ENCODE results near the gene PER3. TPM values are rescaled to one million over a fixed set of nuclear protein-coding genes. Genes with fewer than 3 reads are reported as not detected.

Gene PER3
- total RNA-seq, 1 donor from 2014 or later, result 20.4 TPM

GRCh38 chr1:7862211-7863060 is 78.3 kb downstream of the PER3 start:
- intact Hi-C loops (cut with micrococcal nuclease), result no loop called here
- no peak for DNase-seq
- no peak for ATAC-seq

- DNase-seq (no peak), ATAC-seq (no peak)
- intact Hi-C loops (cut with micrococcal nuclease), result no loop called here
Measured at GRCh38 chr1:7863756-7864328, 79.8 kb downstream of the PER3 start.

DNA sequence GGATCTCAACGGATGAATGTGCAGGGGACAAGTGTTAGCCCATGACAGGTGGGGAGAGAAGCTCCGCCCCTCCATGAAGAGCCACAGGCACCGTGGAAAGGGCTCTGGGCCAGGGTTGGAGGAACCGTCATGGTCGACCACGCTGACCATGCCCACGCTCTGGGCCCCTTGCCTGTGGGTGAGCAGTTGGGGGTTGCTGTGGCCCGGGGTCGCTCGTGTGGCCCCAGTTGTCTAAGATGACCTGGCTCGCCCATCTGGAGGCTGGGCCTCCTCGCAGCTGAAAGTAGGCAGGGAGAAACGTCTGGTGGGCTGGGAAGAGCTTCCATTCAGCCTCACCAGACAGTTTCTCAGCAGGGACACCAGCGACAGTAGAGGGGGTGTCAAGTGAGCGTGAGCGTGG is 81.9 kb downstream of the PER3 start:
- intact Hi-C loops (cut with micrococcal nuclease), result no loop called here
- ATAC-seq (no peak), DNase-seq (no peak)

GRCh38 chr1:7868070-7868780 is 84.1 kb downstream of the PER3 start:
- intact Hi-C loops (cut with micrococcal nuclease), result no loop called here
- DNase-seq (no peak), ATAC-seq (no peak)

- ATAC-seq, result no peak
- DNase-seq, result no peak
- intact Hi-C loops (cut with micrococcal nuclease), result no loop called here
Measured at GRCh38 chr1:7869136-7869920, 85.2 kb downstream of the PER3 start.

- intact Hi-C loops (cut with micrococcal nuclease), result no loop called here
- no peak for DNase-seq
- no peak for ATAC-seq
Measured at GRCh38 chr1:7871136-7871535, 87.0 kb downstream of the PER3 start.

GRCh38 chr1:7873801-7874795 is 90.0 kb downstream of the PER3 start:
- ATAC-seq (no peak), DNase-seq (no peak)
- intact Hi-C loops (cut with micrococcal nuclease), result no loop called here

DNA sequence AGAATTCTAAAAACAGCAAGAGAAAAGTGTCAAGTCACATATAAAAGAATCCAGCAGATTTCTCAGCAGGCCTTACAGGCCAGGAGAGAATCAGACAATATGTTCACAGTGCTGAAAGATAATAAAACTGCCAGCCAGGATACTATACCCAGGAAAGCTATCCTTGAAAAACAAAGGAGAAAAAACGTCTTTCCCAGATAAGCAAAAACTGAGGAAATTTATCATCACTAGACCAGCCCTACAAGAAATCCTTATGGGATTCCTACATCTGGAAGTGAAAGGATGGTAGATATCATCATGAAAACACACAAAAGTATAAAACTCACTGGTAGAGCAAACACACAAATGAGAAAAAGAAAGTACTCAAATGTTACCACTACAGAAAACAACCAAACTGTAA is 93.9 kb downstream of the PER3 start:
- DNase-seq, result no peak
- no peak for ATAC-seq
- intact Hi-C loops (cut with micrococcal nuclease), result no loop called here

- intact Hi-C loops (cut with micrococcal nuclease), result no loop called here
- ATAC-seq, result no peak
- no peak for DNase-seq
Measured at GRCh38 chr1:7879228-7879627, 95.1 kb downstream of the PER3 start.

- DNase-seq (no peak), ATAC-seq (no peak)
- intact Hi-C loops (cut with micrococcal nuclease), result no loop called here
Measured at GRCh38 chr1:7884757-7885156, 100.7 kb downstream of the PER3 start.

DNA sequence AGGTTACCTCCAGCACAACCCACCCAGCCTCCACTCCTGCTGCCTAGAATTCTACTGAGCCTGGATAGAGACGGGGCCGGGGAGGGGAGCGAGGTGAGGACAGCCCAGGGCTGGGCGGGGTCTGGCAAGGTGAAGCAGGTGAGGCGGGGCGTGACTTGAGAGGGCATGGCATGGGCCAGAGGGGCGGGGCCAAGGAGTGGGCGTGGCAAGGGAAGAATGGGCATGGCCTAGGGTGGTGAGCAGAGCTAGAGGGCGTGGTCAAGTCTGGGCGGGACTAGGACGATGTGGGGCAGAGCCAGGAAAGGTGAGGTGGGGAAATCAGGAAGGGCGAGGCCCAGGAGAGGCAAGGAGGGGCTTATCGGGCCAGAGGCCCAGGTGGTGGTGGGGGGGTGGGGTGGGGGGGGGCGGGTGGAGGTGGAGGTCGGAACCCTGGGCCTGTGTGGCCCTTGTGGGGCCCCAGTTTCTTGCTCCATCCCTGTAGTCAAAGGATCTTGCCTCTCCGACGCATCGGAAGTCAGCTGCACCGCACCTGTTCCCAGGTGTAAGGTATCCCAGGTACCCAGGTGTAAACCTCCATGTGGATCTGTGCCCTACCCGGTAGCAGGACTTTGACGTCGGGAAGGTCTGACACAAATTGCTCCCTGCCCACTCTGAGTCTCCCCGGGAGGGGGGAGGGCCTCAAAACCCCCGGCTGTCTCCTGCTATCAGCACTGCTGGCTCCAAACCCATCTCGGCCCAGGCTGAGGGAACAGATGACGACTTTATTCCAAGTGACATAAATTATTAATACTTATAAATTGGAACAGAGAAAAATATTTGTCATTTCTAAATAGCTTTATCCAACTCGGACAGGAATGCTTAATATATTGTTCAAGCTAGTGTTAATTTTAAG is 101.7 kb downstream of the PER3 start:
- ATAC-seq, result no peak
- no peak for DNase-seq
- intact Hi-C loops (cut with micrococcal nuclease), result no loop called here

DNA sequence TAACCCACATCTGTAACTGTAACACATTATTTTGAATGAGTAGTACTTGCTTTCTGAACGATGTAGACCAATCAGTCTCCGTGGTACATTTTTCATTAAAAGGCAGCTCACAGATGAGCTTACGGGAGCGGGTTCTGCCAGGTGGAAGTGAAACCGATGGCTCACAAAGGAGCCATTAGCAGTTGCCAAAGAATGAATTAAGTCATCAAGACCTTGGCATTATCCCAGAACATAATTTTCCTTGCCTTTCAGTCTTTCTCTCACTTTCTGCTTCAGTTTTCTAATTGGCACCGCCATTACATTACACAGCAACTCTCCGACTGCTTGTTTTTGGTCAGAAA is 102.3 kb downstream of the PER3 start:
- no peak for DNase-seq
- ATAC-seq, result no peak
- intact Hi-C loops (cut with micrococcal nuclease), result no loop called here

DNA sequence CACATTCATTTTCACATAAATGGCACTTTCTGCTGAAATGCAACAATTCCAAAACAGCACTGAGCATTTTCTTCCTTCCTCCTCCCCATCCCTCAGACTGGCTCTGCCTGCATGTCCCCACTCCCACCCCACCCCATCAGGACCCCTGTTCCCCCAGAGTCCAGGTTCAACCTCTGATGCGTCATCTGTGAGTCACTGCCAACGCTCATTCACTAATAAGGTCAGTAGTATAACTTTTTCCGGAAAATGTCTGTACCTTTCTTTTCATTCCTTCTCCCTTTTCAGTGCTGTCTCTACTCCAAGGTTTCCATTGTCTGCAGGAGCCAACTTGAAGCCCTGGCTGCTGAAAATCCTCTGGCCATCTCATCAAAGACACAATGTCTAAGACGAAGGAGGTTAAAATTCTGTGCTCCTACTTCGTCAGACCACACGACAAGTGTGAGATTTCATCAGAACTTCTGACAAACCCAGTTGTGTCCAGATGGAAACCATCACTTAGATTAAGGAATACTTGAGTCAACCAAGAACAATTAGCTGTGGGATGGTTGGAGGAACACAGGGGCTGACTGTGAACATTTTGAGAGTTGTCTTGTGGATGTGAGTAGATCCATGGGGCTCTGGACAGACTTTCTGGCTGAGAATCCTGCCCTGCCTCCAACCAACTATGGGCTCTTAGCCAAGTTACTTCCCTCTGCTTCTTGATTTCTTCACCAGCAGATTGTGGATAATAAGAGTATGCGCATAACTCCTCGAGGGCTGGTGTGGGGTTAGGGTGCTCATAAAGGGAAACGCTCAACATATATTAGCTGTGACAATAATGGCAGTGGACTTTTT is 104.4 kb downstream of the PER3 start:
- intact Hi-C loops (cut with micrococcal nuclease), result no loop called here
- ATAC-seq, result peak; percentile 50
- DNase-seq, result no peak

GRCh38 chr1:7890853-7891252 is 106.8 kb downstream of the PER3 start:
- no peak for DNase-seq
- intact Hi-C loops (cut with micrococcal nuclease), result no loop called here
- ATAC-seq, result no peak

GRCh38 chr1:7891804-7892203 is 107.7 kb downstream of the PER3 start:
- DNase-seq (no peak), ATAC-seq (no peak)
- intact Hi-C loops (cut with micrococcal nuclease), result no loop called here

DNA sequence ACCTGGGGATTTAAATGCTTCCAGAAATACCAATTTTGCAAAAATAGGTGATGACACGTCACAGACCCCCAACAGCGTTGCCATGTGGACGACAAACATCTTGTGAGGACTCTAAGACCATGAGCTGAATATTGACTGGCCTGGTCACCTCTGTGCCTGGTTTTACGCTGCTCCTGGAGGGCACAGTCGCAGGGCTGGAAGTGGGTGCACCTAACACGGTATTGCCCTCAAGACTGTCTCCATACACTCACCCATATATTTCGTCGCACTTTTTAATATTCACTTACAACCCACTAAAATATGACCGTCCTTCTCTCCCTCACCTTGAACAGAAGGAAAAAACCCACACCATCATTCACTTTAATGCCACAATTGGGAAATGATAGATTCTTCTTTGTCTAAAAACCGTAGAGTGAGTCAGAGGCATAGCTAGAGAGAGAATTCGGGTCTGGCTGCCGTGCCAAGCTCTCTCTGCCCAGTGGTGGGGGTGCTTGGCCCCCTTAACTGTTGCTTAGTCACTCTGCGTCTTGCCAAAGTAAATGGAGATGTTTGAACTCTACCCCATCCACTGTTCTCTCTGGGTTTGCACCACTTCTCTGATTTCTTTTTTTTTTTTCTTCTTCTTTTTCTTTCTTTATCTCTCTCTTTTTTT is 109.6 kb downstream of the PER3 start:
- intact Hi-C loops (cut with micrococcal nuclease), result no loop called here
- no peak for ATAC-seq
- DNase-seq, result no peak

Data from left ventricle myocardium superior (tissue), 1 donor.